VCaP (cell line): ENCODE data around the gene HOXB7.

Source experiments
- H3K27ac ChIP-seq: fragments of 450-650 bp; 2 replicates; pipeline ENCODE4 v1.5.1; 2017
- TF ChIP-seq, protein P1 (sequence below): fragments of 450-650 bp; conservative IDR thresholded peaks from 2 replicates; pipeline ENCODE4 v1.5.1; 2017; ENCODE audit warnings: mild to moderate bottlenecking, moderate library complexity

HOXB7 gene

DNA sequence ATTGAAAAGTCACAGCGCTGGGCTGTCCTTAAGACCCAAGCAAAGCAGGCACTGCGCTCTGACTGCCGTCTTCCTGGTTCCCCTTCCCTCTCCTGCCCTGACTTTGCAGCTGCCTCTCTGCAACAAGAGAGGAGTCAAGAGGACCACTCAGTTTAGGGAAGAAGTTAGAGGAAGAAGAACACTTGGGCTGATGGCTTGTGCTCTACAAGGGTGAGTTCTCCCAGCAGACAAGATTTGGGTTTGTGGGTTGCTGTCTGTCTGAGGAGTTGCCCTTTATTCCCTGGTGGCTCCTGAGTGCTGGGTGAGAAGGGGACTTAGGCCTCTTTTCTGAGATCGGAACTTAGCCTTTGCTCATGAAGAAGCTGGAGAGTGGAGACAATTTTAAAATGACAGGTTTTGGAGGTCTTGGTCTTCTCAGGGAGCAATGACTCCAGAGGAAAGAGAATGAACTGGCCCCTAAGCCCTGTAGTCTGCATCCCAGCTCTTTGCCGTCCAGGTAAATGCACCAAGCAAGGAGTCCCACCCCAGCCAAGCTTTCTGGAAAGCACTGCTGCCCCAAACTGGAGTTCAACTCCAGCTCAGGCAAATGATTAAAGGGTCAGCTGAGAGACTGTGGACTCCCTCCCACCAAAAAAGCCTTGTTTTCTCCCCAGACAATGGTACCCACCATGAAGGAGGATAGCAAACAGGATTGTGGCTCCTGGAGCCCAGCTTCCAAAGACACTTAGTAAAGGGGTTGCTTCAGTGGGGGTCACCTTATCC, 18.0 kb upstream of the HOXB7 start:
- TF ChIP-seq, protein P1, sequence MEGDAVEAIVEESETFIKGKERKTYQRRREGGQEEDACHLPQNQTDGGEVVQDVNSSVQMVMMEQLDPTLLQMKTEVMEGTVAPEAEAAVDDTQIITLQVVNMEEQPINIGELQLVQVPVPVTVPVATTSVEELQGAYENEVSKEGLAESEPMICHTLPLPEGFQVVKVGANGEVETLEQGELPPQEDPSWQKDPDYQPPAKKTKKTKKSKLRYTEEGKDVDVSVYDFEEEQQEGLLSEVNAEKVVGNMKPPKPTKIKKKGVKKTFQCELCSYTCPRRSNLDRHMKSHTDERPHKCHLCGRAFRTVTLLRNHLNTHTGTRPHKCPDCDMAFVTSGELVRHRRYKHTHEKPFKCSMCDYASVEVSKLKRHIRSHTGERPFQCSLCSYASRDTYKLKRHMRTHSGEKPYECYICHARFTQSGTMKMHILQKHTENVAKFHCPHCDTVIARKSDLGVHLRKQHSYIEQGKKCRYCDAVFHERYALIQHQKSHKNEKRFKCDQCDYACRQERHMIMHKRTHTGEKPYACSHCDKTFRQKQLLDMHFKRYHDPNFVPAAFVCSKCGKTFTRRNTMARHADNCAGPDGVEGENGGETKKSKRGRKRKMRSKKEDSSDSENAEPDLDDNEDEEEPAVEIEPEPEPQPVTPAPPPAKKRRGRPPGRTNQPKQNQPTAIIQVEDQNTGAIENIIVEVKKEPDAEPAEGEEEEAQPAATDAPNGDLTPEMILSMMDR = no peak
- no peak overlapping the region for H3K27ac ChIP-seq

DNA sequence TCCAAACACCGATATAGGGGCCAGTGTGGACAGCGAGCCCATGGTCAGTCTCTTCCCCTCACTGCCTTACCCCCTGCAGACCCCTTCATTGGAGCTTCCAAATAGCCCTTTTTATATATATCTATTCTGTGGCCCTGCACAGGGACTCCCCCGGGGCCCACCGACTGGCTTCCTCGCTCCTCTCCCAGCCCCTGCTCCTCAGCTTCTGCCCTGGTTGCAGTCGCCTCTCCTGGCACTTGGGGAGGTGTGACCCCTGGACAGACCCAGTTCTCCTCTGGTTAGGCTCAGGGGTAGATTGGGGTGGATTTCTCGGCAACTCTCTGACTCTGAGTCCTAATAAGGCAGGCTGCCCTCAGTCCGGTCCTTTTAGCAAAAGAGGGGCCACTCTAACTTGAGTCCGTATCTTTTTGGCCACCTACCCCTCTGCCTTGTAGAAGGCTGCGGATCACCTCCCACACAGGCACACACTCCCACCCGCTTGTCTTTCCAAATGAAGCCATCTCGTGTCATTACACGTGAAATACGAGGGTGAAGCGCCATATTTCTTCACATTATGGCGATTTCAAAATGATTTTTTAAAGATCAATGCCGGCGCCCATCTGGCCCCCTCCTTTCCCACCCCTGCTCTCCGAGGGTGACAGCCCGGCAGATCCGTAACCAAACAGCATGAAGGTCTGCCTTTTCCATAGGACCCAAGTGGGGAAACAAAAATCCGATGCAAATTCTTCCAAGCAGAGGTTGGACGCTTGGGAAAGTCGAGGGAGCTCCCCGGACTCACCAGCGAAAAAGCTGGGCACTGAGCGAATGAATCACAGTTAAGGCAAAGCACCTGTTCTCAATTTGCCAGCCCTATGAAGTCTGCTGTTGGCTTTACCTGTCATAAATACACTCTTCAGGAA, 17.1 kb upstream of the HOXB7 start:
- no peak overlapping the region for H3K27ac ChIP-seq

DNA sequence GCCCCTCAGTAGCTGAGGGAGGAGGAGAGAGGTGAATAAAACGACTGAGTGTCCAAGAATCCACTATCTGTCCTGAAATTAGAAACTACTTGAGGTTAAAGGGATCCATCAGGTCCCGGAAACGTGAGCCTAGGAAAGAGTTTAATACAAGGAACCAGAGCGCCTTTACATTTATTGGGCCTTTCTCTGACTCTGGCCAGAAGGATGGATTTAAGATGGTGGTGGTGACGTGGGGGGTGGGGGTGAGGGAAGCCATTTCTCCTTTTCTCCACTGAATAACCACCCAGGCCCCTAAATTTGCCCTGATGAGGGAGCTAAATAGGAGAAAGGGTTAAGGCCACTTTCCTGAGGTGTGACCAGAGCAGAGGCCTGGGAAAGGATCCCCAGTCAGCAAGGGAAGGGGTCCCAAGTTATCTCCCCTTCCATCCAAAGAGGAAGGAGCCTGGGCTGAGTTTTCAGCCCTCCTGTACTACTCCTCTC, 16.3 kb upstream of the HOXB7 start:
- TF ChIP-seq, protein P1 = no peak
- H3K27ac ChIP-seq = no peak overlapping the region

More for the DNA sequence above, 17.1 kb upstream of the HOXB7 start:
- TF ChIP-seq, protein P1 = no peak

DNA sequence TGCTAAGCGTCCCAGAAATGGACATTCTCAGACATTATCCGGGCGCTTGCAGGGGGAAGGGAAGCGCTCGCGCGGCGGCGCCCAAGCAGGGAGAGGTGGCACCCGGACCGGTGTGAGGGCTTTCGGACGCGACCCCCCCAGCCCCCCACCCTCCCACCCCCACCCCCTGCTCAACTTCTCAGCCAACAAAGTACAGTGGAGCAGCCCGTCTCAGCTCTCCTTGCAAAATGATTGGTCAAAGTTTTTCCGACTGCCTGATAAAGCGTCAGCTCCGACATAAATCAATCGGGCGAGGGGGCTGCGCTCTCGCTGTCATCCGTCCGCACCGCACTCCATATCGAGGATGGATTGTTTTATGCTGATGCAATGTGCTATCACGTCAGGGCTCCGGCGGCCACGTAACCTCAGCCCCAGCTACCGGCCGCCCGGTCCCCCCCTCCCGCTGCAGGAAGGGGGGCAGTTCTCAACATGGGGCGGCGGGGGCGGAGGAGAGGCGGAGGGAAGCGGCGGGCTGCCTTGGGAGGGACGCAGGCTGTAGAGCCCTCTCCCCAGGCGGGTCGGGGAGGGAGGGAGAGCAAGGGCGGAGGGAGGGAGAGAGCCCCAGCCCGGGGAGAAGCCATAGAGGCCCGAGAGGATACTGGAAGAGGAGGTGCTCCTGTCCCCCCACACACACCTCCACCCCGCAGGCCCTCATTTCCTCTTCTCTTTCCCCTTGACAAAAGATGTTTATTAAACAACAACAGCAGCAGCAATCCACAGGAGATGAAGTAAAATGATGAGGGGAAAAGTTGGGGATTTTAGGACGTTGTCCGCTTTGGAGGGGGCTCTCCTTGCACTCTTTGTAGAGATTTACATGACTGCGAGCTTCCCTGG, 15.7 kb upstream of the HOXB7 start, which contains the start of gene HOXB9:
TSS of gene HOXB9 (minus strand) at position 114 of the 873 bp plus-strand sequence. CDS start at position 25, 89 bp downstream.
- TF ChIP-seq, protein P1 = no peak
- H3K27ac ChIP-seq = peak within 1 kb of the TSS; percentile 49

DNA sequence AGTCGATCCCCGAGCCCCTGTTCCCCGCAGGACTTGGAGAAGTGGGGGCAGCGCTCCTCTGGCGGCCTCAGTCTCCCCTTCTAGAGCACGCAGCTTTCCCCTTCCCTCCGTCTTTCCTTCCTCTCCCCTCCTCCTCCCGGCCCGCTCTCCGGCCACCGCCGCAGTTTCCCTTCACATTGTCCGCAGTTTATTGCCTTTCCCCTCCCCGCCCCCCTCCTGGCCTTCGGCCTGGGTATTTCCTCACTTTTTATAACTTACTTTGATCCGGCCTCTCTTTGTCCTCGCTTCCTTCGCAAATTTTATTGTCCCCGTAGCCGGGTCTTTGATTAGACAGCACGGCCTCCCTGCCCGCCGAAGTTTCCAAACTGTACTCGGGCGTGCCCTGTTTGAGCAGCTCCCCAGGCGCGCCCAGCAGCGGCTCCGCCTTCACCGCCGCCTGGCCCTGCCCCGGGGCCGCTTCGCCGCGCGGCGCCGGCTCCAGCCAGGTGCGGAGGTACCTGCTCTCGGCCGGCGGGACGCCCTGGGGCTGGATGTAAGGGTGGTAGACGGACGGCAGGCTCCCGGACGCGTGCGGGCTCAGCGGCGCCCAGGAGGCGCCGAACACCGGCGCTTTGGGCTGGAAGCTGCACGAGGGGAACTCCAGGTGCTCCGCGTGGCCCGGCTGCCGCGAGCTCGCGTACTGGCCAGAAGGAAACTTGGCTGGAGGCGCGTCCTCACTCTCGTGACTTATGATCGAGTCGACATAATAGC, 14.9 kb upstream of the HOXB7 start:
- TF ChIP-seq, protein P1 = no peak
- peak overlapping the region; percentile 49 for H3K27ac ChIP-seq

DNA sequence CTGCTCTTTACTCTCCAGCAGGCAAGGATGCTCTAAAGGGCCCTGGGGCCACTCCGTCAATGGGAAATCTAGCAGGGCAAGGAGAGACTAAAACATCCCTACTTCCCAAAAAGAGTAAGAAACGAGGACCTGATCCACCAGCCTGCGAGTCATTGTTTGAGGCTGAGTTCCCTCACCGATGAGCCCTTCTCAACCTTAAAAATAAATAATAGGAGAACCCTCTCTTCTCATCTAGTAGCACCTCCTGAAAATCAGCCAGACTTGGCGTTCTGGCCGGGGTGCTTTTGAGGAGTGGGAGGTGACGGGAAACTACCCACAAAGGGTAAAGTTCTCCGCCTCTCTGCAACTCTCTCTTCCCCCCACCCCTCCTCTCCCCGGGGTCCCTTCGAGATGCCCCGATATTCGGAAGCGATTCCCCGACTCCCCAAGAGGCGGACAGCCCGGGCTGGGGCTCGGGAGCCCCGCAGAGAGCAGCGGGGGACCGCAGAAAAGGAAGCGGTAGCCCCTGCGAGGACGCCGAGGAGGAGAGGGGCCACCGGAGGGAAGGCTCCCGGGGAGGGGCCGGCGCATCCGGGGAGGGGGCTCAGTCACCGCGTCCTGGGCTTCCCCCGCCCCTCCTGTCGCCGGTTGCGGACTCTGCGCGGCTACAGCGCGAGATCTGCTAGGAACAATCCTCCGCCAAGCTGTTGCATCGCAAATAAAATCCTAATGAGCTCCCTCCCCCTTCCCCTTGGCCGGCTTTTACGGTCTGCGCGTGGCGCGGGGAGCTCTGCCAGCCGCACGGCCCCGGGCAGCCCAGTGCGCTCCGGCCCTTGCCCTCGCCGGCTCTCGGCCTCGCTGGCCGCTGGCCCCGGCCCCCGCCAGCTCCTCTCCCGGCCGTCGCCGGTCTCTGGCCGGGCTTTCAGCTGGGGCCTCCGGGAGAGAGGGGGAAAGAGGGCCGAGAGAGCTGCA, 14.0 kb upstream of the HOXB7 start:
- TF ChIP-seq, protein P1 = no peak
- peak overlapping the region; percentile 49 for H3K27ac ChIP-seq
